ENCODE results near the gene CREG1. TPM values are rescaled to one million over a fixed set of nuclear protein-coding genes. Genes with fewer than 3 reads are reported as not detected.
A peak's percentile ranks its signal among the peaks of the same experiment; 100 is the strongest.

The CREG1 gene
- polyA plus RNA-seq, 2 of the 4 experiments (the other 2 are of a cell fraction): 70.2 to 129 TPM

DNA sequence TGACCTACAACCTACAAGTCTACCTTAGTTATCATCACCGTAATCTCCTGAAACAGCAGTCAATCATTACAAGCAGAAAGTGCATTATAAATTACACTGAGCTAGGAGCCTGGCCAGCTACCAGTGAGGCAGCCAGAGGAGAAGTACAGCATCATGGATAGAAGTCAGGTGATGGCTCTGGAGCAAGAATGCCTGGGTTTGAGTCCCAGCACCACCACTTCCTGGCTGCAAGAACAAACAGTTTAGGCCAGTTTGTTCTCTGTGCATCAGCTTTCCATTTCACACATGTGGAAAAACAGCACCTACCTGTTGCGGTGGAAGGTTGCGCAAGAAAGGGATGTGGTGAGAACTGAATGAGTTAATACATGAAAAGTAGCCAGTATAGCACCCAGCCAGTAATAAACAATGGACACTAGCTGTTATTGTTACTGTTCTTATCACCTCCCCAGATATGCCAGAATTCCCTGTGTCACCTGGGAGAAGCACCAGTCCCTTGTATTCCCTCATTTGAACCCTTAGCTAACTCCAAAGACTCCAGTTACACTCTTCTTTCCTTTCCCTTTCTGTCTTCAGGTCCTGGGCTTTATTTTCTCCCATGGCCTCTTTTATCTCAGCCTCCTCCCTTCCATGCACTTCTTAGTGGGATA, 9.0 kb downstream of the CREG1 start:
- Histone ChIP-seq H3K4me1 (peaks cover 38% of the 10 kb centered on the region), H3K9me3 (no peaks in the 10 kb centered on the region), H3K4me3 (no peak overlapping the region), H3K4me2 (no peak overlapping the region), H3K27ac (no peak overlapping the region)
- FAIRE-seq (no peak), DNase-seq (ENCODE audit: low read depth in 1 of 2, low spot score in 1 of 2) (no peak), ATAC-seq (no peak)
- POLR2A ChIA-PET: interaction anchor here (1.2 kb wide), 1 partner anchor 9 kb away, joined by 3 read pairs; the partner anchor contains the start of gene CREG1
- no peak for TF ChIP-seq TFCP2L1 (CRISPR knock-in tag; IDR thresholded peaks at IDR 0.05)
- peak; percentile 60 to 69; a peak in 3 of 4 replicates for TF ChIP-seq CEBPB (IDR thresholded peaks at IDR 0.05)
- WGBS (ENCODE audit: missing lambda C conversion rate): 88% methylated on average over 3 of the region's 3 CpGs
- CTCF ChIA-PET: interaction anchor here (1.0 to 2.4 kb wide), 3 partner anchors 10 to 12 kb away, joined by 4 to 9 read pairs (median 7); no protein-coding TSS in a partner anchor

DNA sequence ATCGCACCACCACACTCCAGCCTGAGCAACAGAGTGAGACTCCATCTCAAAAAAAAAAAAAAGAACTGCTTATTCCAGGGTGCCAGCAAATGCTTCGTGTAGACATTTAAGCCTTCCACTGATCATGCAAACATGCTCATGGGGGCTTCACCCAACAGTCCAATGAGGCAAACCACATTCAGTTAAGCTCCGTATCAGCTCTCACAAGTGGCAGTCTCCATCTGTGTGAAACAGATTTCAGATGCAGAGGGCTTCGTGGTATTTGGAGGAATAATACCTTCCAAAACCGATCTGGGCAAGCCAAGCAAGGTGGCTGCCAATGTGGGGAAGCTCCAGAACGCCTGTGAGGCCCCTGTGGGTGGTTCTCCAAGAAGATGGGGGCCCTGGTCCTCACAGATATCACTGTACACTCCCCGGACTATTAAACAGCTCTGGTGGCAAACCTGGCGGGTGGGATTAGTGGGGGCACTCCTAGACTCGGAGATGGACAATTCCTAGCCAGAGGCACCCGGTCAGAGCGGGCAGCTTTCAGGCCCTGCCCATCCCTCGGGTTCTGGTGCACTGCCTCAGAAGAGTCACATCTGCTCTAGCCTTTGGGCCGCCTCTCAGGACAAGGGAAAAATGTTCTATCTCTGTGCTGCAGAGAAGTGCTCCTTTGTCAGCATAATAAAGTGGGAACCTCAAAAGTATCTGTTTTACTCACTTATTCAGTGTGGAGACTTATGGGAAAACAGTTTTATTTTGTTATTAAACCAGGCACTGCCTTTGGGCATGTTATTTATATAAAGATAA, 10.2 kb downstream of the CREG1 start:
- no peak overlapping the region for H3K4me3 ChIP-seq
- ChIA-PET POLR2A (no interaction called here), CTCF (interaction anchor here (0.9 to 1.4 kb wide), 3 partner anchors 9 to 142 kb away, joined by 3 to 5 read pairs (median 4); no protein-coding TSS in a partner anchor)
- FAIRE-seq: no peak
- DNase-seq (ENCODE audit: low read depth in 1 of 2, low spot score in 1 of 2): no peak
- no peak for ATAC-seq
- no peaks in the 10 kb centered on the region for H3K9me3 ChIP-seq
- H3K27ac ChIP-seq: no peak overlapping the region
- no peak for TF ChIP-seq GATA3 (IDR thresholded peaks at IDR 0.05; ENCODE audit: borderline replicate concordance)
- no peak for TF ChIP-seq HOXB13 (CRISPR knock-in tag; IDR thresholded peaks at IDR 0.05; ENCODE audit: low read depth)
- TF ChIP-seq ZNF302 (CRISPR knock-in tag; IDR thresholded peaks at IDR 0.05): no peak
- no peak for TF ChIP-seq SMC3 (IDR thresholded peaks at IDR 0.05)
- TF ChIP-seq ZFP36 (IDR thresholded peaks at IDR 0.05; ENCODE audit: borderline replicate concordance, partially characterized antibody): no peak
- TF ChIP-seq, protein P1, sequence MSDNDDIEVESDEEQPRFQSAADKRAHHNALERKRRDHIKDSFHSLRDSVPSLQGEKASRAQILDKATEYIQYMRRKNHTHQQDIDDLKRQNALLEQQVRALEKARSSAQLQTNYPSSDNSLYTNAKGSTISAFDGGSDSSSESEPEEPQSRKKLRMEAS (IDR thresholded peaks at IDR 0.05): no peak
- no peak for TF ChIP-seq RNF2 (IDR thresholded peaks at IDR 0.05; ENCODE audit: borderline replicate concordance, low read depth)
- TF ChIP-seq PHF8 (IDR thresholded peaks at IDR 0.05; ENCODE audit: borderline replicate concordance, low read depth): no peak
- no peak for TF ChIP-seq HEYL (CRISPR knock-in tag; IDR thresholded peaks at IDR 0.05)
- TF ChIP-seq, protein P2, sequence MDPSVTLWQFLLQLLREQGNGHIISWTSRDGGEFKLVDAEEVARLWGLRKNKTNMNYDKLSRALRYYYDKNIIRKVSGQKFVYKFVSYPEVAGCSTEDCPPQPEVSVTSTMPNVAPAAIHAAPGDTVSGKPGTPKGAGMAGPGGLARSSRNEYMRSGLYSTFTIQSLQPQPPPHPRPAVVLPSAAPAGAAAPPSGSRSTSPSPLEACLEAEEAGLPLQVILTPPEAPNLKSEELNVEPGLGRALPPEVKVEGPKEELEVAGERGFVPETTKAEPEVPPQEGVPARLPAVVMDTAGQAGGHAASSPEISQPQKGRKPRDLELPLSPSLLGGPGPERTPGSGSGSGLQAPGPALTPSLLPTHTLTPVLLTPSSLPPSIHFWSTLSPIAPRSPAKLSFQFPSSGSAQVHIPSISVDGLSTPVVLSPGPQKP (IDR thresholded peaks at IDR 0.05; ENCODE audit: low read depth, low read length): no peak
- TF ChIP-seq HDAC2 (IDR thresholded peaks at IDR 0.05): no peak
- no peak for TF ChIP-seq KDM5A (IDR thresholded peaks at IDR 0.05)
- no peak for TF ChIP-seq HOXA7 (CRISPR knock-in tag; IDR thresholded peaks at IDR 0.05)
- no peak for TF ChIP-seq RCOR1 (IDR thresholded peaks at IDR 0.05; ENCODE audit: low read depth, low read length)
- TF ChIP-seq NFE2L2 (conservative IDR thresholded peaks at IDR 0.05; ENCODE audit: low read length): no peak
- TF ChIP-seq CBX2 (IDR thresholded peaks at IDR 0.05; ENCODE audit: borderline replicate concordance, low read depth): no peak
- no peak overlapping the region for H3K4me2 ChIP-seq
- H3K4me1 ChIP-seq: peaks cover 26% of the 10 kb centered on the region
- WGBS (ENCODE audit: missing lambda C conversion rate): 77% methylated on average over 13 of the region's 13 CpGs

DNA sequence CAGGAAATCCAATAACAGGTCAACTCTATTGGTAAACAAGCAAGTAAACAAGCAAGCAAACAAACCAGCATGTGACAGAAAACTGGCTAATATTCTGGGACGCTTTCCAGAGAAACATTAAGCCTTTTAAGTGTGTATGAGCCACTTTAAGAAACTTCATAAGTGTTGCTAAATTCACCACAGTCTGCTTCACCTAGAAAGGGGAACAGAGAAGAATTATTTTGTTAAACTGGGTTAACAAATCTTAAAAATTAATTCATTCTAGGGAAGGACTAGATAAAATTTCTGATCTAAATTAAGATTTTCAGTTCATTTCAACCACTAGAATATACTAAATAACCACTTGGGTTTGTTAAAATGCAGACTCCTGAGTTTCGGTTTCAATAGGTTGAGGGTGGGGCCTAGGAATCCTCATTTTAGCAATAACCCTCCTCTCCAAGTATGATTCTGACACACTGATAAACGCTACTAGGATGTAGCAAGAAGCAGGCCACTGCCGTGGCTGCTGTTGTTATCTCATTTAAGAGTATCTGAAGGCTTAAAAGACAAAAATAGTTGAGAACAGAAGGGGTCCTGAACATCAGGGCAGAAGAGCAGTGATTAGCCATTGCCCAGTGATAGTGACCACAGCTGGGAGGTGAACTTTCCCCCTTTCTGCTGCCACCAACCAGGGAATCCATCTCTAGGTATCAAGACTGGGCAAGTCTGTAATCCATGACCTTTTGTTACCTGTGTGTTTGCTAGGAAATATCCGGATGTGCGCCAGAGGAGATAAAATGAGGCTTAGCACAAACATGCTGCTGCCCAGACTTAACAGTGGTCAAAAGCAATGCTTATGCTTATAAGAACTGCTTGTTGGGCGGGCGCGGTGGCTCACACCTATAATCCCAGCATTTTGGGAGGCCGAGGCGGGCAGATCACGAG, 11.2 kb downstream of the CREG1 start:
- no peak for DNase-seq (ENCODE audit: low read depth in 1 of 2, low spot score in 1 of 2)
- Histone ChIP-seq H3K4me2 (peak overlapping the region; percentile 2; the same call in 1 of the 3 replicates), H3K4me3 (no peak overlapping the region), H3K9me3 (no peaks in the 10 kb centered on the region), H3K4me1 (peaks cover 17% of the 10 kb centered on the region; the same call in 2 of the 3 replicates), H3K27ac (peak overlapping the region in 1 of 2 experiments; percentile 12; a peak in 1 of 6 replicates)
- CTCF ChIA-PET: interaction anchor here (0.9 to 2.9 kb wide), 9 partner anchors 8 to 141 kb away, joined by 3 to 34 read pairs (median 5); no protein-coding TSS in a partner anchor
- no peak for TF ChIP-seq RARB (CRISPR knock-in tag; IDR thresholded peaks at IDR 0.05)
- TF ChIP-seq BHLHE40 (IDR thresholded peaks at IDR 0.05; ENCODE audit: low read depth, low read length): no peak
- no peak for TF ChIP-seq KDM1A (IDR thresholded peaks at IDR 0.05; ENCODE audit: low read depth)
- TF ChIP-seq, protein P2 (IDR thresholded peaks at IDR 0.05; ENCODE audit: low read depth, low read length): no peak
- TF ChIP-seq POLR2A (IDR thresholded peaks at IDR 0.05; ENCODE audit: low read length): no peak
- no peak for TF ChIP-seq NFE2L2 (conservative IDR thresholded peaks at IDR 0.05; ENCODE audit: low read length)
- TF ChIP-seq RCOR1 (IDR thresholded peaks at IDR 0.05; ENCODE audit: low read depth, low read length): no peak
- no peak for TF ChIP-seq SREBF2 (IDR thresholded peaks at IDR 0.05)
- TF ChIP-seq SMC3 (IDR thresholded peaks at IDR 0.05): no peak
- TF ChIP-seq JUN (IDR thresholded peaks at IDR 0.05): no peak
- no peak for TF ChIP-seq ZNF302 (CRISPR knock-in tag; IDR thresholded peaks at IDR 0.05)
- TF ChIP-seq ZFP36 (IDR thresholded peaks at IDR 0.05; ENCODE audit: borderline replicate concordance, partially characterized antibody): no peak
- no peak for TF ChIP-seq MAFK (IDR thresholded peaks at IDR 0.05; ENCODE audit: partially characterized antibody)
- TF ChIP-seq FOXS1 (CRISPR knock-in tag; IDR thresholded peaks at IDR 0.05): no peak
- no peak for TF ChIP-seq HEYL (CRISPR knock-in tag; IDR thresholded peaks at IDR 0.05)
- no peak for TF ChIP-seq CEBPB (IDR thresholded peaks at IDR 0.05)
- no peak for FAIRE-seq
- ATAC-seq: no peak
- 83% methylated on average over 12 of the region's 12 CpGs for WGBS (ENCODE audit: missing lambda C conversion rate)
- POLR2A ChIA-PET: interaction anchor here (2.1 kb wide), 1 partner anchor 11 kb away, joined by 11 read pairs; the partner anchor contains the start of gene CREG1

Measured in A549 (cell line).